Stomach (tissue), 9 donors: Measurements from ENCODE around the gene NEDD4L. TPM values are rescaled to one million over a fixed set of nuclear protein-coding genes. Genes with fewer than 3 reads are reported as not detected.

Experiments
- DNase-seq, 2 donors: peaks; one replicate each; pipeline versions ENCODE4 v3.0.0 to v3.0.0-alpha.2; 2013 to 2019
- H3K27ac ChIP-seq, 5 donors: fragments of 200-600 bp in 4 of 5; sonication (generic) in 4 of 5; one replicate each; pipeline ENCODE4 v1.5.1; 2013 to 2019; ENCODE audit warnings: mild to moderate bottlenecking in 1 of 5, moderate library complexity in 1 of 5
- H3K27me3 ChIP-seq, 3 donors: fragments of 200-600 bp; sonication (generic); one replicate each; pipeline ENCODE4 v1.5.1; 2017 to 2019; ENCODE audit warnings: mixed run types in 1 of 3
- H3K36me3 ChIP-seq, 4 donors: fragments of 200-600 bp; sonication (generic); 1 replicate in 3 of 4; 2 replicates in 1 of 4; pipeline ENCODE4 v1.5.1; 2016 to 2019
- H3K4me1 ChIP-seq, 4 donors: fragments of 200-600 bp; sonication (generic); one replicate each; pipeline ENCODE4 v1.5.1; 2016 to 2019
- H3K4me3 ChIP-seq, 4 donors: fragments of 200-600 bp; sonication (generic) in 3 of 4; one replicate each; pipeline ENCODE4 v1.5.1; 2016 to 2019; ENCODE audit warnings: mild to moderate bottlenecking in 1 of 4
- H3K9me3 ChIP-seq, 4 donors: fragments of 200-600 bp; sonication (generic); one replicate each; pipeline ENCODE4 v1.5.1; 2016 to 2019
- EP300 ChIP-seq: sonication (generic); formaldehyde crosslinking; IDR thresholded peaks from one replicate; pipeline ENCODE4 v1.6.1; 2017; ENCODE audit warnings: antibody characterized with exemption
- POLR2A ChIP-seq, 4 donors: fragments of 450-650 bp; IDR thresholded peaks; one replicate each; pipeline ENCODE4 v1.6.1; 2016; ENCODE audit warnings: antibody characterized with exemption in 4 of 4, control low read depth in 2 of 4, mild to moderate bottlenecking in 1 of 4, moderate library complexity in 1 of 4
- POLR2AphosphoS5 ChIP-seq, 3 donors: sonication (generic); formaldehyde crosslinking; IDR thresholded peaks; one replicate each; pipeline ENCODE4 v1.6.1; 2016; ENCODE audit warnings: antibody characterized with exemption in 3 of 3
- WGBS, 5 donors: extraction: QIAGEN DNeasy Blood & Tissue Kit in 3 of 5; methylation state at CpG; one replicate each; pipeline versions ENCODE4 v1.1.5 to v1.1.7; 2013 to 2018; 5-methylcytosine and 5-hydroxymethylcytosine counted together
- intact Hi-C: fragments of 100-400 bp; cut with DNase I; formaldehyde crosslinking; loops from one replicate; pipeline ENCODE4 v1.15.1; 2023; ENCODE audit warnings: low total_unique reads
- polyA plus RNA-seq, 3 donors: library from polyadenylated mRNA; stranded (reverse); fragments of 200-250 nt; gene quantifications; one replicate each; pipeline ENCODE4 v1.2.3, GENCODE V29; 2013
- total RNA-seq, 5 donors: library from RNA; depleted of rRNA; stranded (reverse); fragments of >200 nt; gene quantifications; one replicate each; pipeline versions ENCODE4 v1.1.0 to v1.2.3, GENCODE V29; 2014 to 2016
- TF ChIP-seq, protein P1 (sequence below), 7 experiments: fragments of 450-650 bp in 4 of 7; fragments of 200-600 bp in 3 of 7; sonication (generic) in 3 of 7; IDR thresholded peaks; one replicate each; pipeline ENCODE4 v1.5.1; 2016 to 2019; ENCODE audit warnings: antibody characterized with exemption in 7 of 7, control low read depth in 2 of 7, mild to moderate bottlenecking in 1 of 7
- donor health status: healthy with polysubstance abuse.
- donor health status: Bipolar disorder and iron deficiency.
- donor health status: healthy.

NEDD4L gene
- total and polyA plus RNA-seq, 8 donors, result 46.1 to 315 (median 129) TPM

DNA sequence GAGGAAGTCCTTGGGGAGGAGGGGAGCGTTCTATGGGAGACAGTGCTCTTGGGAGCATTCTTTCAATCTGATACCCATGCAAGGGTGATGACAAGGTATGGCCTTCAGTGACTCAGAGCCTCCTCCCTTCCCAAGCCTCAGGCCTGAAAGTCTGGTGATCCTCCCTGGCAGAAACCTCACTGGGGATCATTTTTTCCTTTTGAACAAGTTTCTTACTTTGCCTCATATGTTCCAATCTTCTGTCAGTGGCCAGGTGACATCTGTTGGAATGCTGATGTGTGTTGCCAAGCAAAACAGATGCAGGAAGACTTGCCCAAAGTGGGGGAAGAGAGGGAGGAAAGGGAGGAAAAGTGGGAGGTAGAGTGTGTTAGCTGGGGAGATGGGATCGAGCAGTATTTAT, 224.8 kb downstream of the NEDD4L start:
- H3K27ac ChIP-seq, result peak overlapping the region; percentile 71 to 93 (median 84)
- H3K4me3 ChIP-seq, result no peak overlapping the region
- WGBS, 5 donors, result 41 to 57% (median 50%) methylated on average over 2 of the region's 2 CpGs
- intact Hi-C loops, result no loop called here
- H3K36me3 ChIP-seq, result no peaks in the 10 kb centered on the region
- DNase-seq, result peak in 1 of 2 donors; percentile 26
- peaks cover 33 to 70% (median 53%) of the 10 kb centered on the region in 4 donors for H3K4me1 ChIP-seq
- no peaks in the 10 kb centered on the region for H3K27me3 ChIP-seq
- no peaks in the 10 kb centered on the region for H3K9me3 ChIP-seq
- TF ChIP-seq, protein P1, sequence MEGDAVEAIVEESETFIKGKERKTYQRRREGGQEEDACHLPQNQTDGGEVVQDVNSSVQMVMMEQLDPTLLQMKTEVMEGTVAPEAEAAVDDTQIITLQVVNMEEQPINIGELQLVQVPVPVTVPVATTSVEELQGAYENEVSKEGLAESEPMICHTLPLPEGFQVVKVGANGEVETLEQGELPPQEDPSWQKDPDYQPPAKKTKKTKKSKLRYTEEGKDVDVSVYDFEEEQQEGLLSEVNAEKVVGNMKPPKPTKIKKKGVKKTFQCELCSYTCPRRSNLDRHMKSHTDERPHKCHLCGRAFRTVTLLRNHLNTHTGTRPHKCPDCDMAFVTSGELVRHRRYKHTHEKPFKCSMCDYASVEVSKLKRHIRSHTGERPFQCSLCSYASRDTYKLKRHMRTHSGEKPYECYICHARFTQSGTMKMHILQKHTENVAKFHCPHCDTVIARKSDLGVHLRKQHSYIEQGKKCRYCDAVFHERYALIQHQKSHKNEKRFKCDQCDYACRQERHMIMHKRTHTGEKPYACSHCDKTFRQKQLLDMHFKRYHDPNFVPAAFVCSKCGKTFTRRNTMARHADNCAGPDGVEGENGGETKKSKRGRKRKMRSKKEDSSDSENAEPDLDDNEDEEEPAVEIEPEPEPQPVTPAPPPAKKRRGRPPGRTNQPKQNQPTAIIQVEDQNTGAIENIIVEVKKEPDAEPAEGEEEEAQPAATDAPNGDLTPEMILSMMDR (IDR thresholded peaks at IDR 0.05), result no peak
- TF ChIP-seq POLR2AphosphoS5 (IDR thresholded peaks at IDR 0.05), result no peak
- no peak for TF ChIP-seq POLR2A (IDR thresholded peaks at IDR 0.05)
- no peak for TF ChIP-seq EP300

- H3K27me3 ChIP-seq, result no peaks in the 10 kb centered on the region
- peak overlapping the region; percentile 78 to 93 (median 85) for H3K27ac ChIP-seq
- peak; percentile 61 to 92 for DNase-seq
- intact Hi-C loops, result no loop called here
- H3K36me3 ChIP-seq, result no peaks in the 10 kb centered on the region
- 35 to 64% (median 38%) methylated on average over 5 of the region's 5 CpGs for WGBS, 5 donors
- H3K4me1 ChIP-seq, result peaks cover 23 to 64% (median 44%) of the 10 kb centered on the region in 4 donors
- H3K4me3 ChIP-seq, result no peak overlapping the region
- TF ChIP-seq POLR2A (IDR thresholded peaks at IDR 0.05) (no peak), POLR2AphosphoS5 (IDR thresholded peaks at IDR 0.05) (peak in 2 of 3 donors; percentile 55 to 87)
- H3K9me3 ChIP-seq, result no peaks in the 10 kb centered on the region
Measured at GRCh38 chr18:58269931-58270330, 225.9 kb downstream of the NEDD4L start.

DNA sequence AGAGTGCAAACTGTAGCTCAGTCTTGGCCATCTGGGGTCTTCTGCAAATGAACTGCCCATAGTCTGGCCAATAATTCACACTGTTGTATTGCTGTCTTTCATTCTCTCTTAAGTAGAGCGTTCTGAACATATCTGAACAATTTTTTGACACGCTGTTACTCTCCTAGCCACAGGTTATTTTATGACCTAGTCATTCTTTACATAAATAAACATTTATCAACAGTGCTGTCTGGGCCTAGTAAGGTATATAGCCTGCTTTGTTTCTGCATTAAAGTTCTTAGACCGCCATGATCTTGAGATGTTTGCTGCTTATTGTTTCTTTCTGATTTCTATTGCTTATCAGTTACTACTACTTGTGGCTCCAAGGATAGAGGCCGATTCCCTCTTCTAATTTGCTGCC, 226.4 kb downstream of the NEDD4L start:
- Histone ChIP-seq H3K9me3 (no peaks in the 10 kb centered on the region), H3K36me3 (no peaks in the 10 kb centered on the region), H3K27me3 (no peaks in the 10 kb centered on the region), H3K4me3 (no peak overlapping the region), H3K27ac (peak overlapping the region; percentile 78 to 93 (median 85)), H3K4me1 (peaks cover 19 to 63% (median 42%) of the 10 kb centered on the region in 4 donors)
- DNase-seq, result no peak
- 39 to 62% (median 44%) methylated on average over 4 of the region's 4 CpGs for WGBS, 5 donors
- intact Hi-C loops, result no loop called here
- TF ChIP-seq POLR2A (IDR thresholded peaks at IDR 0.05) (no peak), EP300 (no peak), POLR2AphosphoS5 (IDR thresholded peaks at IDR 0.05) (no peak)
- TF ChIP-seq, protein P1 (IDR thresholded peaks at IDR 0.05), result no peak

DNA sequence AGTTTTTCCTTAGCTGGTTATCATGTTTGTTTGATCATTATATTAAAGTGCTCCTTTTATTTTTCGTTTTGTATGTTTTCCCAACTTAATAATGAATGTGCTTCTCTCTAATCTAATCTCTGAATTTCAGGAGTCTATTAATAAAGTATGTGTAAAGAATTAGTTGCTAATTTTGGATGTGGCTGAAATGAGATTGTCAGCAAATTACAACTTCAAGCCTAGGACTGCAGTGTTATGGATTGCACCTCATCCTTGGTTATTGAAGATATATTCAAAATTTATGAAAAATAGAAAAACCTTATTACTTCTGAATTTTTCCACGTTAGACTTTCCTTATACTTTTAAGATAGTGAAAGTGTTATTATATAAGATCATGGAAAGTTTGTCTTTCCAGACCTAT, 227.7 kb downstream of the NEDD4L start:
- Histone ChIP-seq H3K9me3 (no peaks in the 10 kb centered on the region), H3K27me3 (no peaks in the 10 kb centered on the region), H3K4me3 (no peak overlapping the region), H3K36me3 (no peaks in the 10 kb centered on the region), H3K27ac (peak overlapping the region in 4 of 5 donors; percentile 78 to 93 (median 84)), H3K4me1 (peaks cover 20 to 76% (median 49%) of the 10 kb centered on the region in 4 donors)
- intact Hi-C loops, result no loop called here
- 26 to 56% (median 40%) methylated on average over 2 of the region's 2 CpGs for WGBS, 5 donors
- TF ChIP-seq, protein P1 (IDR thresholded peaks at IDR 0.05), result no peak
- TF ChIP-seq POLR2AphosphoS5 (IDR thresholded peaks at IDR 0.05) (no peak), POLR2A (IDR thresholded peaks at IDR 0.05) (no peak), EP300 (no peak)
- DNase-seq, result no peak

DNA sequence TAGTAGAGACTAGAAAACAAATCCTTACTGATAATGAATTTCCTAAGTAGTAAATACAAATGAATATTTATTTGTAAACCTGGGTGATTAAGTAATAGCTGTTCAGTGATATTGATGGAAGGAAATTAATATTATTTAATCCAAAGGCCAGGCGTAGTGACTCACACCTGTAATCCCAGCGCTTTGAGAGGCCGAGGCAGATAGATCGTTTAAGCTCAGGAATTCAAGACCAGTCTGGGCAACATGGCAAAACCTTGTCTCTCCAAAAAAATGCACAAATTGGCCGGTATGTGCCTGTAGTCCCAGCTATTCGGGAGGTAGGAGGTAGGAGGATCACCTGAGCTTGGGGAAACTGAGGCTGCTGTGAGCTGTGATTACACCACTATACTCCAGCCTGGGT, 228.2 kb downstream of the NEDD4L start:
- intact Hi-C loops, result no loop called here
- Histone ChIP-seq H3K27ac (peak overlapping the region; percentile 70 to 93 (median 84)), H3K4me1 (peaks cover 20 to 79% (median 53%) of the 10 kb centered on the region in 4 donors), H3K36me3 (no peaks in the 10 kb centered on the region), H3K4me3 (no peak overlapping the region), H3K27me3 (no peaks in the 10 kb centered on the region), H3K9me3 (no peaks in the 10 kb centered on the region)
- WGBS, 5 donors, result 39 to 77% (median 52%) methylated on average over 6 of the region's 6 CpGs
- DNase-seq, result no peak
- TF ChIP-seq POLR2A (IDR thresholded peaks at IDR 0.05), result no peak
- no peak for TF ChIP-seq POLR2AphosphoS5 (IDR thresholded peaks at IDR 0.05)
- TF ChIP-seq EP300, result no peak
- TF ChIP-seq, protein P1 (IDR thresholded peaks at IDR 0.05), result no peak
